GM12878 (cell line): ENCODE results near the gene RBP3. TPM values are rescaled to one million over a fixed set of nuclear protein-coding genes. Genes with fewer than 3 reads are reported as not detected.

Source experiments
- ATAC-seq: fragments of 200-7000 bp; cut with Tn5 transposase; 3 replicates; pipeline ENCODE4 v1.9.1; 2020; ENCODE audit warnings: mild to moderate bottlenecking, moderate library complexity
- BruUV-seq: library from RNA; stranded (reverse); fragments of 400-500 nt; replicated peaks from 2 replicates; lab custom pipeline; 2021; lab: Mats Ljungman, UMichigan
- CTCF ChIA-PET: fragments of 300-600 bp; sonication (Branson Sonifier 250); formaldehyde crosslinking; extraction: SDS; loops from one replicate; lab custom pipeline; 2021; ENCODE audit warnings: inconsistent platforms; lab: Yijun Ruan, JAX
- POLR2A ChIA-PET: fragments of 350-600 bp; formaldehyde crosslinking; extraction: SDS; loops from one replicate; lab custom pipeline; 2021; ENCODE audit warnings: inconsistent platforms; lab: Charles Lee
- RAD21 ChIA-PET: fragments of 300-600 bp; sonication (Branson Sonifier 250); formaldehyde crosslinking; loops from one replicate; lab custom pipeline; 2023; ENCODE audit warnings: antibody characterized with exemption; ENCODE audit not compliant: unreplicated experiment; lab: Charles Lee
- SMC1A ChIA-PET: fragments of 300-600 bp; sonication (Branson Sonifier 250); formaldehyde crosslinking; loops from one replicate; lab custom pipeline; 2023; ENCODE audit not compliant: unreplicated experiment, uncharacterized antibody; lab: Charles Lee
- DNase-seq: peaks from one replicate; pipeline ENCODE4 v3.0.0-alpha.2; 2011; ENCODE audit warnings: low read depth, low spot score
- FAIRE-seq: peaks from 3 replicates; lab custom pipeline; 2011; peaks lifted over from hg19 to GRCh38; lab: Jason Lieb, UNC
- H2AFZ ChIP-seq: 2 replicates; pipeline ENCODE4 v1.6.0; 2011; ENCODE audit warnings: low read depth, low read length, control low read depth; ENCODE audit not compliant: control insufficient read depth
- H3K27ac ChIP-seq: 2 replicates; pipeline ENCODE4 v1.5.1; 2011; ENCODE audit warnings: control low read depth; ENCODE audit not compliant: control insufficient read depth, insufficient read depth
- H3K27me3 ChIP-seq, 2 experiments: replicated peaks in 1 of 2; 2 replicates each; pipeline versions ENCODE4 v1.6.0 to v1.6.1; 2011; ENCODE audit warnings: low read length in 1 of 2; ENCODE audit not compliant: control insufficient read depth in 2 of 2, insufficient read depth in 2 of 2
- H3K36me3 ChIP-seq, 2 experiments: 2 replicates each; pipeline ENCODE4 v1.5.1; 2011; ENCODE audit warnings: low read length in 1 of 2; ENCODE audit not compliant: control insufficient read depth in 2 of 2, insufficient read depth in 2 of 2
- H3K4me1 ChIP-seq: 2 replicates; pipeline ENCODE4 v1.6.1; 2011; ENCODE audit warnings: mild to moderate bottlenecking, low read length, moderate library complexity, mixed read lengths; ENCODE audit not compliant: control insufficient read depth, insufficient read depth
- H3K4me2 ChIP-seq: 2 replicates; pipeline ENCODE4 v1.6.0; 2011; ENCODE audit warnings: control low read depth; ENCODE audit not compliant: control insufficient read depth, insufficient read depth
- H3K4me3 ChIP-seq: fragments of 200-600 bp; sonication (generic); 2 replicates; pipeline ENCODE4 v1.5.1; 2016
- H3K79me2 ChIP-seq: 2 replicates; pipeline ENCODE4 v1.6.0; 2011; ENCODE audit warnings: low read length; ENCODE audit not compliant: control insufficient read depth, insufficient read depth
- H3K9ac ChIP-seq: 2 replicates; pipeline ENCODE4 v1.8.0; 2011; ENCODE audit warnings: low read length, control low read depth, mixed read lengths; ENCODE audit not compliant: control insufficient read depth, insufficient read depth
- H3K9me3 ChIP-seq: replicated peaks from 3 replicates; pipeline ENCODE4 v1.5.1; 2011; ENCODE audit warnings: mild to moderate bottlenecking, low read length; ENCODE audit not compliant: control insufficient read depth, insufficient read depth
- H4K20me1 ChIP-seq: 2 replicates; pipeline ENCODE4 v1.6.0; 2011; ENCODE audit not compliant: control insufficient read depth, insufficient read depth
- CHD2 ChIP-seq: IDR thresholded peaks from 2 replicates; pipeline ENCODE4 v1.6.1; 2011; ENCODE audit warnings: low read depth, low read length, improper control_type of control experiment, borderline replicate concordance
- DPF2 ChIP-seq: fragments of 450-650 bp; IDR thresholded peaks from 2 replicates; pipeline ENCODE4 v1.6.1; 2017; ENCODE audit warnings: mild to moderate bottlenecking
- E2F4 ChIP-seq: IDR thresholded peaks from 2 replicates; pipeline ENCODE4 v1.6.1; 2012; ENCODE audit warnings: low read depth, low read length, improper control_type of control experiment
- EP300 ChIP-seq, 2 experiments: fragments of 150-350 bp in 1 of 2; IDR thresholded peaks; 2 replicates each; pipeline ENCODE4 v1.6.1; 2011 to 2012; ENCODE audit warnings: low read depth in 2 of 2, low read length in 2 of 2, borderline replicate concordance in 1 of 2, improper control_type of control experiment in 1 of 2, inconsistent platforms in 1 of 2; ENCODE audit not compliant: control insufficient read depth in 1 of 2
- ESRRA ChIP-seq: IDR thresholded peaks from 2 replicates; pipeline ENCODE4 v1.6.1; 2012; ENCODE audit warnings: mild to moderate bottlenecking, low read length, improper control_type of control experiment
- IKZF2 ChIP-seq, 2 experiments: fragments of 450-650 bp; IDR thresholded peaks; 2 replicates each; pipeline ENCODE4 v1.6.1; 2017; ENCODE audit warnings: mild to moderate bottlenecking in 2 of 2, moderate library complexity in 2 of 2
- KAT2A ChIP-seq: conservative IDR thresholded peaks from 2 replicates; pipeline ENCODE4 v1.6.1; 2011; ENCODE audit warnings: low read depth, low read length; ENCODE audit not compliant: control insufficient read depth
- MEF2B ChIP-seq: fragments of 450-650 bp; IDR thresholded peaks from 2 replicates; pipeline ENCODE4 v1.6.1; 2018; ENCODE audit warnings: mild to moderate bottlenecking, moderate library complexity; ENCODE audit not compliant: partially characterized antibody, poor library complexity, severe bottlenecking
- MLLT1 ChIP-seq: fragments of 450-650 bp; IDR thresholded peaks from 2 replicates; pipeline ENCODE4 v1.6.1; 2016; ENCODE audit warnings: mild to moderate bottlenecking
- MXI1 ChIP-seq: fragments of 150-350 bp; IDR thresholded peaks from 2 replicates; pipeline ENCODE4 v1.6.1; 2011; ENCODE audit warnings: low read depth, mild to moderate bottlenecking, inconsistent platforms, low read length, improper control_type of control experiment
- NBN ChIP-seq: fragments of 450-650 bp; IDR thresholded peaks from 2 replicates; pipeline ENCODE4 v1.6.1; 2016
- NFXL1 ChIP-seq: fragments of 450-650 bp; IDR thresholded peaks from 2 replicates; pipeline ENCODE4 v1.6.1; 2017; ENCODE audit warnings: antibody characterized with exemption, mild to moderate bottlenecking, borderline replicate concordance
- NFYA ChIP-seq: IDR thresholded peaks from 2 replicates; pipeline ENCODE4 v1.6.1; 2011; ENCODE audit warnings: low read depth, mild to moderate bottlenecking, low read length, improper control_type of control experiment, borderline replicate concordance
- PAX5 ChIP-seq: IDR thresholded peaks from 2 replicates; pipeline ENCODE4 v1.6.1; 2011; ENCODE audit warnings: low read depth, low read length, borderline replicate concordance
- POLR2A ChIP-seq: IDR thresholded peaks from 2 replicates; pipeline ENCODE4 v1.6.1; 2011; ENCODE audit warnings: low read depth, mild to moderate bottlenecking, low read length
- SREBF2 ChIP-seq: IDR thresholded peaks from 2 replicates; pipeline ENCODE4 v1.6.1; 2012; ENCODE audit warnings: mild to moderate bottlenecking, low read length
- TBL1XR1 ChIP-seq: IDR thresholded peaks from 2 replicates; pipeline ENCODE4 v1.6.1; 2012; ENCODE audit warnings: low read depth, low read length, improper control_type of control experiment
- TCF12 ChIP-seq: IDR thresholded peaks from 2 replicates; pipeline ENCODE4 v1.6.1; 2011; ENCODE audit warnings: low read depth, mild to moderate bottlenecking, low read length
- ZBTB11 ChIP-seq: fragments of 450-650 bp; formaldehyde crosslinking; IDR thresholded peaks from 2 replicates; pipeline ENCODE4 v1.5.0; 2022; ENCODE audit warnings: mild to moderate bottlenecking, missing genetic modification characterization
- ZNF217 ChIP-seq: fragments of 450-650 bp; IDR thresholded peaks from 2 replicates; pipeline ENCODE4 v1.6.1; 2017; ENCODE audit warnings: antibody characterized with exemption, mild to moderate bottlenecking
- WGBS: methylation state at CpG from one replicate; pipeline ENCODE4 v1.1.6; 2016; ENCODE audit warnings: low lambda C conversion rate; ENCODE audit not compliant: insufficient replicate concordance, insufficient coverage; ENCODE audit errors: missing lambda C conversion rate; 5-methylcytosine and 5-hydroxymethylcytosine counted together
- in situ Hi-C: fragments of 300-500 bp; cut with MboI; formaldehyde crosslinking; loops from 9 replicates; pipeline ENCODE4 v1.14.3; 2018; ENCODE audit warnings: mixed read lengths
- intact Hi-C: fragments of 100-400 bp; cut with micrococcal nuclease; formaldehyde crosslinking; loops from one replicate; pipeline ENCODE4 v1.14.2; 2022; ENCODE audit not compliant: unreplicated experiment
- polyA plus RNA-seq, 11 experiments: library from polyadenylated mRNA; depleted of rRNA in 4 of 11; unstranded in 6 of 11; stranded (reverse) in 5 of 11; fragments of >200 nt; fragmentation: Nextera tagmentation in 4 of 11; fragmentation: Illumina TruSeq in 1 of 11; extraction: Ambion mirVana in 4 of 11; extraction: Trizol in 1 of 11; gene quantifications; 1 replicate in 1 of 11; 2 replicates in 10 of 11; pipeline versions ENCODE4 v1.2.1 to v1.2.3, GENCODE V29; 2011 to 2016; ENCODE audit warnings: inconsistent platforms in 2 of 11, missing spikeins in 2 of 11, low read depth in 1 of 11
- total RNA-seq, 4 experiments: library from RNA; depleted of rRNA in 3 of 4; stranded (reverse); fragments of >200 nt in 3 of 4; fragmentation: Illumina TruSeq in 1 of 4; extraction: Trizol in 1 of 4; gene quantifications; 2 replicates each; pipeline versions ENCODE4 v1.2.1 to v1.2.3, GENCODE V29; 2013 to 2021

The RBP3 gene
- total and polyA plus RNA-seq, 10 of the 15 experiments (the other 5 are each of a cell fraction or from before 2014, with no cell fraction given): not detected

GRCh38 chr10:47315421-47315820, 32.7 kb upstream of the RBP3 start:
- BruUV-seq: no TSS peak
- WGBS: 19% methylated on average over 2 of the region's 2 CpGs

More at GRCh38 chr10:47315421-47315820, 32.7 kb upstream of the RBP3 start:
- Histone ChIP-seq H3K4me2 (no peak overlapping the region), H3K4me3 (no peak overlapping the region), H3K27ac (no peak overlapping the region), H2AFZ (no peak overlapping the region), H3K36me3 (no peaks in the 10 kb centered on the region), H4K20me1 (no peaks in the 10 kb centered on the region), H3K79me2 (no peaks in the 10 kb centered on the region), H3K9me3 (no peaks in the 10 kb centered on the region), H3K27me3 (no peaks in the 10 kb centered on the region; a peak in 1 of 4 replicates), H3K9ac (no peak overlapping the region), H3K4me1 (no peaks in the 10 kb centered on the region)
- no peak for TF ChIP-seq SREBF2
- no peak for TF ChIP-seq ZNF217
- no peak for TF ChIP-seq TBL1XR1
- no peak for TF ChIP-seq NFYA
- TF ChIP-seq E2F4: no peak
- no peak for TF ChIP-seq TCF12
- TF ChIP-seq MXI1: no peak
- TF ChIP-seq EP300 (IDR thresholded peaks at IDR 0.05; ENCODE audit: borderline replicate concordance in 1 of 2, control insufficient read depth in 1 of 2, low read depth in 2 of 2, low read length in 2 of 2): no peak
- no peak for TF ChIP-seq POLR2A
- no peak for TF ChIP-seq ESRRA
- no peak for TF ChIP-seq MEF2B
- TF ChIP-seq NFXL1: no peak
- no peak for TF ChIP-seq CHD2
- no peak for TF ChIP-seq PAX5
- TF ChIP-seq DPF2: no peak
- TF ChIP-seq KAT2A: no peak
- TF ChIP-seq ZBTB11: no peak
- no peak for TF ChIP-seq NBN
- TF ChIP-seq MLLT1: no peak
- TF ChIP-seq IKZF2 (IDR thresholded peaks at IDR 0.05): no peak
- FAIRE-seq (no peak), ATAC-seq (no peak), DNase-seq (no peak)
- RAD21 ChIA-PET: no interaction called here
- POLR2A ChIA-PET: no interaction called here
- intact Hi-C loops (no loop called here), in situ Hi-C loops (no loop called here)
- CTCF ChIA-PET: interaction anchor here (0.8 to 6.8 kb wide), 3 partner anchors 23 to 290 kb away, joined by 4 to 135 read pairs (median 45); no protein-coding TSS in a partner anchor
- SMC1A ChIA-PET: interaction anchor here (0.6 to 7.4 kb wide), 3 partner anchors 207 to 291 kb away, joined by 3 to 66 read pairs (median 3); no protein-coding TSS in a partner anchor
